Testis (tissue), 2 donors: ENCODE measurements around the gene VWA3B.

Experiments used
- CTCF ChIP-seq, 3 experiments: fragments of 450-650 bp in 2 of 3; fragments of 200-600 bp in 1 of 3; sonication (generic) in 1 of 3; IDR thresholded peaks; one replicate each; pipeline ENCODE4 v1.5.1; 2016 to 2019; ENCODE audit warnings: antibody characterized with exemption in 3 of 3, mild to moderate bottlenecking in 2 of 3, moderate library complexity in 1 of 3
- POLR2A ChIP-seq: fragments of 450-650 bp; IDR thresholded peaks from one replicate; pipeline ENCODE4 v1.6.1; 2017; ENCODE audit warnings: antibody characterized with exemption, mild to moderate bottlenecking, moderate library complexity

GRCh38 chr2:98118852-98119251 lies 31.9 kb downstream of the VWA3B start:
- TF ChIP-seq CTCF (IDR thresholded peaks at IDR 0.05) (no peak), POLR2A (no peak)
